GM06990 (cell line): ENCODE results near the gene SMPX.

ENCODE experiments used
- DNase-seq: peaks from one replicate; pipeline ENCODE4 v3.0.0-alpha.2; 2011; ENCODE audit not compliant: insufficient read length; ENCODE audit errors: extremely low read depth
- H3K27me3 ChIP-seq: replicated peaks from 2 replicates; pipeline ENCODE4 v1.6.0; 2011; ENCODE audit warnings: low read length; ENCODE audit not compliant: control insufficient read depth, insufficient read depth
- H3K36me3 ChIP-seq: 2 replicates; pipeline ENCODE4 v1.5.1; 2011; ENCODE audit warnings: low read length; ENCODE audit not compliant: control insufficient read depth, insufficient read depth
- H3K4me3 ChIP-seq: replicated peaks from 2 replicates; pipeline ENCODE4 v1.5.1; 2011; ENCODE audit warnings: low read depth, mild to moderate bottlenecking, control low read depth, low read length
- CTCF ChIP-seq: IDR thresholded peaks from 2 replicates; pipeline ENCODE4 v1.5.1; 2011; ENCODE audit warnings: low read length, control low read depth, mild to moderate bottlenecking, inconsistent platforms; ENCODE audit not compliant: insufficient read depth, poor library complexity, severe bottlenecking

SMPX gene

GRCh38 chrX:21662761-21663160 lies 95.2 kb downstream of the SMPX start:
- no peak for DNase-seq
- H3K4me3 ChIP-seq, result no peak overlapping the region
- no peaks in the 10 kb centered on the region for H3K36me3 ChIP-seq
- TF ChIP-seq CTCF, result no peak
- no peaks in the 10 kb centered on the region for H3K27me3 ChIP-seq

- no peak for DNase-seq
- Histone ChIP-seq H3K36me3 (no peaks in the 10 kb centered on the region), H3K4me3 (no peak overlapping the region), H3K27me3 (no peaks in the 10 kb centered on the region)
- TF ChIP-seq CTCF, result no peak
Observed at GRCh38 chrX:21661316-21661715, 96.6 kb downstream of the SMPX start.

- no peak for DNase-seq
- TF ChIP-seq CTCF, result no peak
- Histone ChIP-seq H3K36me3 (no peaks in the 10 kb centered on the region), H3K27me3 (no peaks in the 10 kb centered on the region), H3K4me3 (no peak overlapping the region)
Observed at GRCh38 chrX:21660156-21660555, 97.8 kb downstream of the SMPX start.

GRCh38 chrX:21659320-21659719 lies 98.6 kb downstream of the SMPX start:
- no peaks in the 10 kb centered on the region for H3K36me3 ChIP-seq
- DNase-seq, result no peak

GRCh38 chrX:21658746-21659145 lies 99.2 kb downstream of the SMPX start:
- DNase-seq, result peak; percentile 1
- no peak for TF ChIP-seq CTCF
- Histone ChIP-seq H3K36me3 (no peaks in the 10 kb centered on the region), H3K4me3 (no peak overlapping the region), H3K27me3 (no peaks in the 10 kb centered on the region)

More at GRCh38 chrX:21659320-21659719, 98.6 kb downstream of the SMPX start:
- TF ChIP-seq CTCF, result no peak
- no peaks in the 10 kb centered on the region for H3K27me3 ChIP-seq
- no peak overlapping the region for H3K4me3 ChIP-seq

- no peak for TF ChIP-seq CTCF
- H3K36me3 ChIP-seq, result no peaks in the 10 kb centered on the region
- no peak within 1 kb of the TSS for H3K4me3 ChIP-seq
- peak; percentile 4 for DNase-seq
- H3K27me3 ChIP-seq, result no peaks in the 10 kb centered on the region
Observed at GRCh38 chrX:21658152-21658737, 99.7 kb downstream of the SMPX start, which contains the start of gene KLHL34. Gene KLHL34, minus strand, starts transcription at chrX:21658330. Its CDS starts 542 bp downstream, at chrX:21657788.
